PC-9 (cell line): Measurements from ENCODE around the gene FTSJ1.

Experiments
- EZH2 ChIP-seq: fragments of 200-600 bp; sonication (generic); IDR thresholded peaks from 2 replicates; pipeline ENCODE4 v1.8.0; 2017; ENCODE audit warnings: antibody characterized with exemption, low read depth
- TF ChIP-seq, protein P1 (sequence below): fragments of 200-600 bp; sonication (generic); conservative IDR thresholded peaks from 2 replicates; pipeline ENCODE4 v1.6.1; 2017; ENCODE audit warnings: mixed run types, antibody characterized with exemption, mild to moderate bottlenecking, moderate library complexity

- TF ChIP-seq, protein P1, sequence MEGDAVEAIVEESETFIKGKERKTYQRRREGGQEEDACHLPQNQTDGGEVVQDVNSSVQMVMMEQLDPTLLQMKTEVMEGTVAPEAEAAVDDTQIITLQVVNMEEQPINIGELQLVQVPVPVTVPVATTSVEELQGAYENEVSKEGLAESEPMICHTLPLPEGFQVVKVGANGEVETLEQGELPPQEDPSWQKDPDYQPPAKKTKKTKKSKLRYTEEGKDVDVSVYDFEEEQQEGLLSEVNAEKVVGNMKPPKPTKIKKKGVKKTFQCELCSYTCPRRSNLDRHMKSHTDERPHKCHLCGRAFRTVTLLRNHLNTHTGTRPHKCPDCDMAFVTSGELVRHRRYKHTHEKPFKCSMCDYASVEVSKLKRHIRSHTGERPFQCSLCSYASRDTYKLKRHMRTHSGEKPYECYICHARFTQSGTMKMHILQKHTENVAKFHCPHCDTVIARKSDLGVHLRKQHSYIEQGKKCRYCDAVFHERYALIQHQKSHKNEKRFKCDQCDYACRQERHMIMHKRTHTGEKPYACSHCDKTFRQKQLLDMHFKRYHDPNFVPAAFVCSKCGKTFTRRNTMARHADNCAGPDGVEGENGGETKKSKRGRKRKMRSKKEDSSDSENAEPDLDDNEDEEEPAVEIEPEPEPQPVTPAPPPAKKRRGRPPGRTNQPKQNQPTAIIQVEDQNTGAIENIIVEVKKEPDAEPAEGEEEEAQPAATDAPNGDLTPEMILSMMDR: no peak
- TF ChIP-seq EZH2: no peak
These were observed 12.0 kb downstream of the FTSJ1 start for GRCh38 chrX:48488034-48488433.
